Liver (tissue), 3 donors: ENCODE data around the gene MPPE1.
A peak's percentile ranks its signal among the peaks of the same experiment; 100 is the strongest.

Experiments used
- CTCF ChIP-seq: fragments of 150-350 bp; IDR thresholded peaks from 2 replicates; pipeline ENCODE4 v1.5.1; 2017; ENCODE audit warnings: improper control_type of control experiment, low read depth, low read length; ENCODE audit not compliant: missing input control
- EGR1 ChIP-seq, 2 donors: IDR thresholded peaks; 2 replicates each; pipeline ENCODE4 v1.6.1; 2016 to 2018; ENCODE audit warnings: antibody characterized with exemption in 2 of 2, low read depth in 2 of 2
- FOXA1 ChIP-seq: IDR thresholded peaks from 2 replicates; pipeline ENCODE4 v1.6.1; 2016; ENCODE audit warnings: antibody characterized with exemption
- FOXA2 ChIP-seq: IDR thresholded peaks from 2 replicates; pipeline ENCODE4 v1.6.1; 2016; ENCODE audit warnings: antibody characterized with exemption
- GABPA ChIP-seq, 2 donors: IDR thresholded peaks in 1 of 2; conservative IDR thresholded peaks in 1 of 2; 2 replicates each; pipeline ENCODE4 v1.6.1; 2016; ENCODE audit warnings: antibody characterized with exemption in 2 of 2, mild to moderate bottlenecking in 1 of 2, moderate library complexity in 1 of 2
- MAX ChIP-seq: IDR thresholded peaks from 2 replicates; pipeline ENCODE4 v1.6.1; 2016; ENCODE audit warnings: antibody characterized with exemption
- NR2F2 ChIP-seq: IDR thresholded peaks from 2 replicates; pipeline ENCODE4 v1.6.1; 2016; ENCODE audit warnings: antibody characterized with exemption
- RAD21 ChIP-seq, 2 donors: IDR thresholded peaks; 2 replicates each; pipeline ENCODE4 v1.6.1; 2016; ENCODE audit warnings: antibody characterized with exemption in 2 of 2, mild to moderate bottlenecking in 2 of 2
- REST ChIP-seq: IDR thresholded peaks from 2 replicates; pipeline ENCODE4 v1.6.1; 2016; ENCODE audit warnings: antibody characterized with exemption, mild to moderate bottlenecking
- RXRA ChIP-seq, 2 donors: IDR thresholded peaks; 2 replicates each; pipeline ENCODE4 v1.6.1; 2017 to 2018; ENCODE audit warnings: antibody characterized with exemption in 2 of 2, mild to moderate bottlenecking in 1 of 2
- SP1 ChIP-seq: IDR thresholded peaks from 2 replicates; pipeline ENCODE4 v1.6.1; 2018; ENCODE audit warnings: antibody characterized with exemption, mild to moderate bottlenecking
- TAF1 ChIP-seq: conservative IDR thresholded peaks from 2 replicates; pipeline ENCODE4 v1.6.1; 2016; ENCODE audit warnings: antibody characterized with exemption, mild to moderate bottlenecking
- ZBTB33 ChIP-seq: IDR thresholded peaks from 2 replicates; pipeline ENCODE4 v1.6.1; 2016; ENCODE audit warnings: antibody characterized with exemption
- donor health status: healthy.
- donor health status: healthy.

GRCh38 chr18:11908182-11909060 is at the start of gene MPPE1:
- TF ChIP-seq GABPA (IDR thresholded peaks at IDR 0.05 in 1 of 2, conservative IDR thresholded peaks at IDR 0.05 in 1 of 2) (peak; percentile 61 to 85), CTCF (no peak), EGR1 (IDR thresholded peaks at IDR 0.05; ENCODE audit: low read depth in 2 of 2) (no peak), RAD21 (IDR thresholded peaks at IDR 0.05) (peak; percentile 14 to 46), TAF1 (peak; percentile 64), NR2F2 (no peak), FOXA2 (no peak), MAX (peak; percentile 37), SP1 (peak; percentile 43), ZBTB33 (no peak), FOXA1 (peak; percentile 34), REST (peak; percentile 67), RXRA (IDR thresholded peaks at IDR 0.05) (no peak)
